Forelimb muscle (tissue), 1 donor: ENCODE data around the gene ENC1. TPM values are rescaled to one million over a fixed set of nuclear protein-coding genes. Genes with fewer than 3 reads are reported as not detected.

ENCODE experiments used
- DNase-seq: peaks from one replicate; pipeline ENCODE4 v3.0.0-alpha.2; 2013; ENCODE audit warnings: low read depth
- polyA plus RNA-seq: library from polyadenylated mRNA; unstranded; fragments of 120-200 nt; gene quantifications from one replicate; pipeline ENCODE4 v1.2.1, GENCODE V29; 2013; ENCODE audit not compliant: insufficient read length

Gene ENC1
- polyA plus RNA-seq, 1 donor: 22.2 TPM

DNA sequence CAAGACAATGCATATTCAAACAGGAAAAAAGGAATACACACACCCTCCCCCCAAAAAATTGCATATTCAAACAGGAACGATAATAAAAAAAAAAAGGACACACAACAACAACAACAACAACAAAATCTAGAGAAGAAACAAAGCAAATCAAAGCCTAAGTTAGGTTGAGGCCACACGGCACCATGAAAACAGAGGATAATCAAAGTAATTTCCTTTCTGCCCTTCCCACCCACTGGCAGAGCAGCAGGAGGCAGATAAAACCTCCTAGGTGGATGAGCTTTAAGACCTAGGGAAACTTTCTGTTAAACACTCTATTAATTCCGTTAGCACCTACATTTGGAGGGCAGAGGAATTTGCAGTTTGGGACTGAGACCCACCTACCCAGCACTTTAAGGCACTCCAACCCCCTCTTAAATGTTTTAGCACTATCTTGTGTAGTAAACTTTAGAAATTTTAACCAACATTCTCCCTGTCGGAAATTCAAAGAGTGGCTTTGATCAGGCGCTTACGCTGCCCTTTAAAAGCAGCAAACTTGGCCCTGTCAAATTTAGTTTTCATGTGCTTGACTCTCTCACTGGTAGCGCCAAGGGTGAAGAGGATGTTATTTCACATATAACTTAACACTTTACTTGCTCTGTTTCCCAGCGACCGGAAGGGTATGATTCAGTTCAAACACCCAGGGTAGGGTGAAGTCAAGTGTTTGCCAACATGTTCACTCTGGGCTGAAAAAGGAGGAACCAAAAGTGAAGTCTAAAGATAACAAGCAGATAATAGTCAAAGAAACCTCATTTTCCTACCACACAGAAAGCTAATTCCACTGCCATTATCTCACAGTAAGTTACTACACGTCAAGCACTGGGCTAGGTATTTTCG, 9.2 kb downstream of the ENC1 start:
- no peak for DNase-seq

DNA sequence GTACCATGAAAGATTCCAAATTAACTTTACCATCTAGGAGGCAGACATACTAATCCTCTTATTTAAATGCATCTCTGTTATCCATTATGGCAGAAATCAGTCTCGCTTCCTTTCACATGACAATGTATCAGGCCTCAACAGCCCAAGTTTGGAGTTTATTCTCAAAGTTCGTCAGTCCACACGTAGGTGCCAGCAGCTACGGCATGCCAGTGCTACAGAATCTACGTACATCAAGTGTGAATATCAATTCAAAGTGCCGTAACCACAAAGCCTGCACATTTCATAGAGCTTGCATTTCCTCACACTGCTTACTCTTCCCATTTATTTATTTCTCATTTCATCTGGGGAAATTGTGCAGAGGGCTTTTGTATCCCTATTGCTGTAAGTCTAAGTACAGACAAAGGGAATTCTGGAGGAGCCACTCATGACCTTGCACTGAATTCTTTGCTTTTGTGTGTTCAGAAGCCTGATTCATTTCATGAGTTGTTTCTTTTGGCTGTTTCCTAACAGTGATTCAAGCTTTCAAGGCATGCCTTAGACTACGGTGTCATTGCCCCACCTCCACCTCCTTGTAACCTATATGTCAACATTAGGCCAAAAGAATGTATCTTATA, 10.0 kb downstream of the ENC1 start:
- no peak for DNase-seq

DNA sequence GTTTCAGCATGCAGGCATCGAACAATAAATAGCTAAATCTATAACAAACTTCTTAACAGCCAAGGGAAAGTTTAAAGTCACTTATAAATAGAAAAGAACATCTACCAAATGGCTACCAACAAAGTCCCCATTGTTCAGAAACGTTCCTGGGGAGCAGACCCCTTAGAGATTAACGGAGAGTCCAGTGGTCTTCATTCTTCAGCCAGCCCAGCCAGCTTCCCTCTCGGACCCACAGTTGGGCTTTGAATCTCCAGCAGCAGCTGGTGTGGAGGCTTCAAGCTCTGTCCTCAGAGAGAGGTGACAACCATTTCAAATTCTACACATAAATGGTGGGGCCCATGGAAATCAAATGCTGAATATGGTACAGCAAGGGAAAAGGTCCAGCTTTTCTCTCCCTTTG, 11.2 kb downstream of the ENC1 start:
- DNase-seq: no peak

DNA sequence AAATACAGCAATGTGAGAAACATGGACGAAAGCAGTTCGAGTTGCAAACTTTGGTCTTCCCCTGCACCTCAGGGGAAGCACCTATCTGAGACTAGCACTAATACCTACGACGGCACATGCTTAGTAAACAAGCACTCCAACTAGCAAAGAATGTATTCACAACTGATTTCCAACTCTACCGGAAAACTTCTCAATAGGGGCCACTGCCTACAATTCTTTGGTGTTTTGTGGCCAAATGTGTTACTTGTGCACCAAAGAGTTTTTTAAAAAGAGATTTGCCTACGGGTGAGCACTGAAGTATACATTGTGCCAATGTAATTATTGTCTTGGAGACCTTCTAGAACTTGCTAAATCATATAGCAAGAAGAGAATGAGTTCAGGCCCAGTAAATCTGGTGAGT, 12.2 kb downstream of the ENC1 start:
- no peak for DNase-seq

DNA sequence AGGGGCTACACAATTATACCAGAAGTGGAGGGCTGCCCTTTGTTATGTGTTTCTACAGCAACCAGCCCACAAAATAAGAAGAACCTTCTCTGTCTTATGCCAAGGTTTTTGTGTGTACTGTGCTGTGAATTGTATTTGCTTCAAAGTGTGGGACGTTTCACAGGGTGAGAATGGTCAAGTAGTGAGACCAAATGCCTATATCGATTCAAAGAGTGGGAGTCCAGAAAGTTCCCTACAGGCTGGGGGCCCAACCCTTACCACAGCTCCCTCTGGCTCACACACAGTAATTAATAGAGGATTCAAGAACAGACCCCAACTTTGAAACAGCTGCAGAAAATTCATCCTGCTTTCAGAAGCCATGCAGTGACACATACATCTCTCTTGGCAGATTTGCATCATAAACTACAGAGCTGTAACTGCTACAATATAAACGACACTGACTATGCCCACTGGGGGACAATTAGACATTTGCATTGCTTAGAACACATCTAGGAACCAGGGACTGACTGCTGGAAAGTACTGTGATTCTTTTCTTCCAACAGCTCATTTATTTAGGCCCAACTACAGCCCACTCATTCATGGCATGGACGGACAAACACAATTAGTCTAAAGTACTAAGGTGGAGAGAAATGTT, 12.8 kb downstream of the ENC1 start:
- no peak for DNase-seq

DNA sequence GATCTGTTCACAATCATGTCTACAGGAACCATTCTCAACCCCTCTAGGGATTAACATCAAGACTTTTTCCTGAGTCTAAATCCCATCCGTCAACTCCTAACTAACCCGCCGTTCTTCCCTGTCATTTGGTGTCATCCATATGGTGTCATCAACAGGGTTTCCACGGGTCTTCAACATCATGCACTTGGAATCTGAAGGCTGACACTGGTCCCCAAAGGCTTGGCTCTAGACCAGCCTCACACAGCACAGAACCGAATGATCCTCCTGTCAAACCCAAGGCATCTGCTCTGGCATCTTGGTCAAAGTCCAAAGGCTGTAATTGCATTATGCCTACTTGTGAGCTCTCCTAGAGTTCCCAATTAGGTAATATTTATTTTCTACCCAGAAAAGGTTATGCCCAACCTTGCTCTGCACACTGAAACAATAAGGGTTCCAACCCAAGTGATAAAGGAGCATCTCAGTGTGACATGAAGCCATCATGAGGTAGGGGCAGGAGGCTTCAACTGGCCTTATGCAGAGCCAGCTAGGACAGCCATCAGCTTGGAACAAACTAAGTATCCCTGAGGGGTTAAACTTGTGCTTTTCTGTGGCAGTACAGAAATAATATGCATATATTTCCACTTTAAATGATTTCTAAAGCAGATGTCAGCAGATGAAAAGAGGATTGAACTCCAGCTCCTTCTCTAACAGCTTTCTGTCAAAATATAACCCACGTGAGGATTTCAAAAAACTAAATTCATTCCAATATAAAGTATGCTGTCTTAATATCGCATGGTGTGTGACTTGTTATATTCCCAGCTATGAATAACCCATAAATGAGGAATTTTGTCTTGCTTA, 13.9 kb downstream of the ENC1 start:
- DNase-seq: no peak

DNA sequence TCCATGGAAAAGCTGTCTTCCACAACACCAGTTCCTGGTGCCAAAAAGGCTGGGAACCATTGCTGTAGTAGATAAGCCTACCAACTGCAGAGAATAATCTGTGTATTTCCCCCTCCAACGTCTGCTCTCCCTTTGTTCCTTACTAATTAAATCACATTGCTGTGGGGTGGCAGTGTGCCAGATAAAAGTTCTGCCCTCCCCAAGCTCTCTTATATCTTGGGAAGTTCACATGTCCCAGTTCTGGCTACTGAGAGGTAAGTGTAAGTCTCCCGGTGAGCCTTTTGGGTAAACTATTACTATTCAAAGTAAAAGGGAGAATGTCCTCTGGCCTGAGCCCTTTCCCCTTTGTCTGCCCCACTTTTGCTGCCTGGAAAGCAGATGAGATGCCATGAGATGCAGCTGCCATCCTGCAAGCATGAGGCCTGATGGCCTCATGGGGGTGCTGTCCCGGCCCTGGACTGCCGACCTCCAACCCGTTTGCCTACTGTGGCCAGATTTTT, 14.7 kb downstream of the ENC1 start:
- DNase-seq: no peak

DNA sequence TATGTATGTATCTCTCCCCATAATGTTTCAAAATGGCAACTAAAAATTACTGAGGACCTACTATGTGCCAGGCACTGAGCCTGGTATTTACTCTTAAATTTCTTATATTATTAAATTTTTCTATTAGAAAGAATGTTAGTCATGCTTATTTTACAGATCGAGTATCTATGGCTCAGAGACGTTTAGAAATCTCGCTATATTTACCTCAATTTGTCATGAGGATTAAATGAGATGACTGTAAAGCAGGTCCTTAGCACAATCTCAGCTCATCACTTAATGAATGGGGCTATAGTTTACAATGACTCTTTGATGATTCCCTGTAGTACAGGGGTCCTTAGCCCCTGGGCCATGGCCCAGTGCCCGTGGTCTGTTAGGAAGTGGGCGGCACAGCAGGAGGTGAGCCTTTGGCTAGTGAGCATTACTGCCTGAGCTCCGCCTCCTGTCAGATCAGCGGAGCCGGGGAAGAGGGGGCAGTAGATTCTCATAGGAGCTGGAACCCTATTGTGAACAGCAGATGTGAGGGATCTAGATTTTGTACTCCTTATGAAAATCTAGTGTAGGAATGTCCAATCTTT, 15.5 kb downstream of the ENC1 start:
- DNase-seq: no peak

DNA sequence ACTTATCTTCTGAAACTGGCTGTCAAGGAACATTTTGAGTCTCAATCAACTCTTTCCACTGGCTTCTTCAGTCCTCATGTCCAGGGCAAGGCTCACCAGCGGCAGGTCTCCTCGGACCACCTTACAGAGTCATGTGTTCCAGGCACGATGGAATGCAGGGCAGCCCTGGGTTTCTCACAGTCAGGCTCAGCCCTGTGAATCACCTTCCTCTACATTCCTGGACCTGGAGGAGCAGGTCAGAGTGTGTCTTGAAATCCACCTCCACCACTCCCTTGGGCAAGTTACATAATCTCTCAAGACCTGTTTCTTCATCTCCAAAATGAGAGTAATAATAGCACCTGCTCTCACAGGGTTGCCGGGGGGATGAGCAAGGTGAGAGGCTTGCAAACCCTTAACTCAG, 16.0 kb downstream of the ENC1 start:
- DNase-seq: no peak

DNA sequence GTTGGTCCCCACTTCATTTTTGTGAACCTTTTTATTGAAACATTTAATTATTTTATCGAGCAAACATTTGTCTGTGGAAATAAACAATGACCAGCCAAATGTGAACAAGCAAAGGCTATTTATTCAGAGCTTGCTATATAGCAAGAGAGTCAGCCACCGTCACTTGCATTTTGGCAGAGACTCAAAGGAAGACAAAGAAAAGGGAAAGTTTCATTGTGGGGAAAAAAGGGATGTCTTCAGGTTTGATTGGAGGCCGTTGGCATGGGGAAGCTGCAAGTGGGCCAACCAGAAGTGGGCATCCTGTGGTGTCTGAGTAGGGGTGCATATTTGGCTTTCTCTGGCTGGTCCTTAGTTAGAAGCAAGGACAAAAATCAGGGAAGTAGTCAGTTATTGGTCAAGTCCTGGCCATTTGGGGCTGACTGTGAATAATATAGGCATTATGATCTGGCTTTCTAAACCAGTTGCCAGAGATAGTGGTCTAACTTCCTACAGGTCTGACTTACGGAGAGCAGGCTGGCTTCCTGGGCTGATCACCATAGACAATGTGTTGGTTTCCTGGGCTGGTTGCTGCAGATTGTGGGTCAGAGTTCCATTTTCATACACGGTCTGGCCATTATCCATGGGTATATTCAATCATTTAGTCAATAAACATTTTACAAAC, 16.6 kb downstream of the ENC1 start:
- DNase-seq: no peak

DNA sequence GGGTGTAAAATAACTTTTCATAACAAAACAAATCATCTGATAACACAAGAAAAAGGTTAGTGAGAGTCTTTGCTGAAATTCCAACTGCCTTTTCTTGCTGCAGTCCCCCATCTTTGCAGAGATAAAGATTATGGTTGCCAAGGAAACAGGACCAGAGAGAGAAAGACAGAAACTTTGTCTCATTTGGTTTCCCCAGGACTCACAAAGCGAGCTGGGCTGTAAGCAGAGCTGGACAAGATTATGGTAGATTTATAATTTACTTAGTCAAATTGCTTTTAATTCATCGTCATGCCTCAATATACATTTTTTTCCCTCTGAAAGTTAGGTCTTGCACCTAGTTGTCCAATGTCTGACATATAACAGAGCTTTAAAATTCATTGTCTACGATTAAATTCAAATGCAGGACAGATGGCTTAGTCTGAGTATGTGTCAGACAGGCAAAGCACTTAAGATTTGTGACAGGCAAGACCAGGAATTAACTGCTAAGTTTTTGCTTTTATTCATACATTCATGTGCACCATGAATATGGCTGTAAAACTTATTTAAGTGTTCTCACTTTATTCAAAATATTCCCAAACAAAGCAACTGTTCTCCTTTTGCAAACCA, 17.4 kb downstream of the ENC1 start:
- DNase-seq: no peak

DNA sequence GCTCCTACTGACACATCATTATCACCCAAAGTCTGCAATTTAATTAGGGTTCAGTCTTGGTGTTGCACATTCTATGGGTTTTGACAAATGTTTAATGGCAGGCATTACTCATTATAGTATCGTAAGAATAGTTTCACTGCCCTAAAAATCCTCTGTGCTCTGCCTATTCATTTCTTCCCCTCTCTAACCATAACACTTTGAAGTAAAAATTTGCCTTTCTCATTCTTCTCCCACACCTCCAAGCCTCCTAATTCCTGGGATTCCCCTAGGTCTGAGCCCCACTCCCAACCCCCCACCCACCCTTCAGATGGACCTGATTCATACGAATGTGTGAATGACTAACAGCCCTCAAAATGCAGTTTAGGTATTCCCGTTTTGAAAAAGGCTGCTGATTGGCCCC, 18.4 kb downstream of the ENC1 start:
- DNase-seq: no peak

DNA sequence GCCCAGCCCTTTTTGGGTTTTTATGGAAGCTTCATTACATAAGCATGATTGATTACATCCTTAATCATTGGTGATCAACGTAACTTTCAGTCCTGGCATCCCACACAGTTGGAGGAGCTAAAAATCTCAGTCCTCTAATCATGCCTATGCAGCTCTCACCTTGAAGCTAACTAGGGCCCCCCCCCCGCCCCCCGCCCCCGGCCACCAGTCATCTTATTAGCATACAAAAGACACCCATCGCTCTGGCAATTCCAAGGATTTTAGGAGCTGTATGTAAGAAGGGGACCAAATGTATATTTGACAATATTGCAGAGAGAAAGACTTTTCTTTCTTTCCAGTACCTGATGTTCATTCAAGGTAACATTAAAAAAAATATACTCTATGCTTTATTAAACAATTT, 19.0 kb downstream of the ENC1 start:
- DNase-seq: no peak

DNA sequence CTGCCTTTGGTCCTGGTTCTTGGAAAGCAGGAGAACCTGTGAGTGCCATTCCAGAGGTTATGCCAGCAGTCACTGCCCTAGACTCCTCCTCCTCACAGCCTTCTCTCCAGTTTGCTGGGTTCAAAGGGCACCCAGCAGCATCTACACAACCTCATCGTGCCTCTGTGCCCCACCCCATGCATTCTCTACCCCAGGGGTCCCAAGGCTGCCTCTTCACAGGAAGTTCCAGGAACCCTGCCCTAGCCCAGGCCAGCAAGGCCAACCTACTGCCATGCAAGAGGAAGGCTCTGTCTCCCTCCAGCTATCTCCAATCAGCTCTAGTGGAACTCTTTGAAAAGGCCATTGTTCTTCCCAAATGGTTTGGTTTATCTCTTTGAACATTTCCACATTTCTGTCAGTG, 21.2 kb downstream of the ENC1 start:
- no peak for DNase-seq

DNA sequence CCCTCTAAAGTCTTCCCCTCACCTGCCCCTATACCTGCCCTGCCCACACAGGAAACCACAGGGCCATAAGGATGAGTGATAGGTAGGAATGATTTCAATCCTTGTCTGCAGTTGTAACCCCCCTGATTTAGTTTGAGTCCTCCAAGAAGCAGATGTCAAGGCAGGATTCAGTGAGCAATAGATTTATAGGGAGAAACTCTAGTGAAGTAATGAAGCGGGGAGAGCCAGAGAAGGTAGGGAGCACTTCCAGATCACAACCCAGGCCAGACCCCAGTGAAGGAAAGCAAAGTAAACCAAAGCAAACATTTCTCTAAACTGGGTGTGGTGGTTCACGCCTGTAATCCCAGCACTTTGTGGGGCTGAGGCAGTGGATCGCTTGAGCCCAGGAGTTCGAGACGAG, 22.4 kb downstream of the ENC1 start:
- DNase-seq: no peak

DNA sequence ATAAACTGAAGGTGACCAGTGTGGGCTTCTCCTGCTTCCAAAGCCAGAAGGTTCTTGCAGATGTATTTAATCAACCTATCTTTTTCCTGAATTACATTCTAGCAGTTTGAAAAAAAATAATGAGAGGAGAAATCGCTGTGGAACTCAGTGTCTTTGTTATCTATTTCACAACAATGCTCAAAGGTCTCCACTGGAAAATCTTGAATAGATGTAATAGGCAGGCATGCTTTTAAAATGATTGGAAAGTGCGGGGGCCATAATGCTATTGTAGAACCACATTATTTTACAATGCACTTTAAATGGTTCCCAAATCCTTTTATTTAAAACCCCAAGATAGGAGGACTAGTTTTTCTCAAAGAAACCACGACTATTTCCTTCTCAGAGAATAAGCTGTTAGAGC, 23.3 kb downstream of the ENC1 start:
- no peak for DNase-seq

DNA sequence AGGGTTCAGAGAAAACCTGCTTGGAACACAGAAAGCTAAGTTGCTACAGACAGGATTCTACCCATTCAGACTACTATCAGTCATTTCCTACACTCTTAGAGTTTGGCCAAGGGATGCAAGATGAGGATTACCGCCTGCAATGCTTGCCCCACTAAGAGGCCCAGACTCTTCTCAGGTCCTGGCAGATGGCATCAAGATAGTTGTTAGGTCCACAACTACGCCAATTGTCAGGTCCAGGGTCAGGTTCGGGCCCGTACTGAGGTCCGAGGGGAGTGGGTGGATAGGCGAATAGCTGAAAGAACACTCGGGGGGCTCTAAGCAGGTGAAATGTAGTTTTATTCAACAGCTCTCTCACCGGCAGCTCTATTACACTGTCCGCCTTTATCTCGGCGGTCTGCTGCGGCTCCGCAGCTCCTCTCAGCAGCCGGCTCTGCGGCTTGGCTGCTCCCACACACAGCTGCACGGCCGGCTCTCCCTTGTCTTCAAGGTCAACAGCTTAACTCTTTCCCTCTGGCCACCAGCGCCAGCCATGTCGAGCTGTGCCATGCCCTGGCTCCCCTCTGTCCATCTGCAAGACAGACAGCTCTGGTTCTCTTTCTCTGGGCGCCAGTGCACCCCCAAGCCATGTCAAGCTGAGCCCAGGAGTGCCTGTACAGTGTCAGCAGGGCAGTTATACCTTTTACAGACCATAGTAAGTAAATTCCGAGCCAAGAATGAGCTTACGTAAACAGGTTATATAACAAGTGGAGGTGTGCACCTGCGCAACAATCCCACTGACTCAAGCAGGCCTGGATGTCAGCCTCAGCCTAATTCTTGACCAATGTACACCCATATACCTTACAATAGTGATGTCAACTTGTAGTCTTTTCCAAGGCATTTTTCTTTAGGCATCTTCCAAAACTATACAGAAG, 24.0 kb downstream of the ENC1 start:
- DNase-seq: no peak

DNA sequence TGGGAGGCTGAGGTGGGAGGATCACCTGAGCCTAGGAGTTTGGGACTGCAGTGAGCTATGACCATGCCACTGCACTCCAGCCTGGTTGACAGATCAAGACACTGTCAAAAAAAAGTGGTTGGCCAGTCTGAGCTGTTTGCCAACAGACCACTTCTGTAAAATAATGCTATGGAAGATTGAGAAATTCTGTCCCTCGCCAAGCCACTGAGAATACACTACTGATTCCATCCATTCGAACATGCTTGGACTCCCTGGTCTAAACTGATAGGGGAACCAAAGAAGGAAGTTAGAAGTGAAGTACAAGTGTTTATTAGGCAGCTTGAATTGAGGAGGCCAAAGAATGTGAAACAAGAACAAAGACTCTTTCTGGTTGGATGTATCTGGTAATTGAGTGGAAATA, 27.2 kb downstream of the ENC1 start:
- DNase-seq: no peak

DNA sequence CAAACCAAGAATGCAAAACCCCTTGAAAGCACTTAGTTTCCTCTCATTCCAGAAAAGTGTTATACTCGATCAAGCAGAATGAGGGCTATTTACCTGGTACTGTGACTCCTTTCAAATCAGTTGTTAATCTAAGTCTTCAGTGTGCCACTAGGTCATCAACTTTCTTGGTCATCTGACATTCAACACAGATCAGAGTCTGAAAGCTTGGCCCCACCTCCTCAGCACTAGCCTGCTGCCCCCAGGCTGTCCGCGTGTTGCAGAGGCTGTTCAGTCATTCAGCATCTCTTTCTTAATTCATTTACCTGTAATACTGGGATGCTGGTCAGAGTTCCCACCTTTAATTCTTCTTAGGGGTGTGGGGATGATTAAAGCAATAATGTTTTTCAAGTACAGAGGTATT, 28.5 kb downstream of the ENC1 start:
- DNase-seq: no peak
